ENCODE results near the gene CREB3.

The CREB3 gene

GRCh38 chr9:35732185-35732799 lies at the start of gene CREB3, which contains the start of gene TLN1:
Gene CREB3 (plus strand): TSS chr9:35732666. CDS start chr9:35732773, 107 bp downstream.
Gene TLN1 (minus strand): TSS chr9:35732195. CDS start chr9:35725694, 6,501 bp downstream.
- TF ChIP-seq CTCF (IDR thresholded peaks at IDR 0.05; ENCODE audit: low read depth, low read length) = no peak
- peak within 1 kb of the TSS; percentile 86 for H3K4me3 ChIP-seq (ENCODE audit: low read depth, low read length)

- H3K4me3 ChIP-seq (ENCODE audit: low read depth, low read length) = no peak overlapping the region
- no peak for TF ChIP-seq CTCF (IDR thresholded peaks at IDR 0.05; ENCODE audit: low read depth, low read length)
Observed at GRCh38 chr9:35683323-35683722, 49.1 kb upstream of the CREB3 start.

GRCh38 chr9:35684921-35685320 lies 47.5 kb upstream of the CREB3 start:
- peak overlapping the region; percentile 22; the same call in 1 of the 2 replicates for H3K4me3 ChIP-seq (ENCODE audit: low read depth, low read length)
- TF ChIP-seq CTCF (IDR thresholded peaks at IDR 0.05; ENCODE audit: low read depth, low read length) = no peak

GRCh38 chr9:35685506-35685905 lies 47.0 kb upstream of the CREB3 start:
- H3K4me3 ChIP-seq (ENCODE audit: low read depth, low read length) = peak overlapping the region; percentile 22
- no peak for TF ChIP-seq CTCF (IDR thresholded peaks at IDR 0.05; ENCODE audit: low read depth, low read length)

GRCh38 chr9:35686222-35687203 lies 46.0 kb upstream of the CREB3 start:
- peak overlapping the region; percentile 100 for H3K4me3 ChIP-seq (ENCODE audit: low read depth, low read length)
- TF ChIP-seq CTCF (IDR thresholded peaks at IDR 0.05; ENCODE audit: low read depth, low read length) = no peak

- no peak for TF ChIP-seq CTCF (IDR thresholded peaks at IDR 0.05; ENCODE audit: low read depth, low read length)
- peak overlapping the region; percentile 100 for H3K4me3 ChIP-seq (ENCODE audit: low read depth, low read length)
Observed at GRCh38 chr9:35687306-35687705, 45.2 kb upstream of the CREB3 start.
